PC-3 (cell line): ENCODE data around the gene GLIPR1. TPM values are rescaled to one million over a fixed set of nuclear protein-coding genes. Genes with fewer than 3 reads are reported as not detected.
"Not testable (repeated sequence)": the region's sequence is repeated elsewhere in the genome, so short reads cannot be mapped to it uniquely, and the experiment has no call there.

Source experiments
- ATAC-seq: fragments of 200-7000 bp; cut with Tn5 transposase; 2 replicates; pipeline ENCODE4 v1.9.1; 2020; ENCODE audit warnings: mild to moderate bottlenecking, moderate library complexity
- BruUV-seq: library from RNA; stranded (reverse); fragments of 400-500 nt; replicated peaks from 2 replicates; lab custom pipeline; 2021; lab: Mats Ljungman, UMichigan
- CTCF ChIA-PET: fragments of 300-600 bp; sonication (Branson Sonifier 250); formaldehyde crosslinking; loops from one replicate; lab custom pipeline; 2022; ENCODE audit warnings: antibody characterized with exemption; lab: Charles Lee
- POLR2A ChIA-PET: fragments of 300-600 bp; sonication (Branson Sonifier 250); formaldehyde crosslinking; loops from one replicate; lab custom pipeline; 2022; ENCODE audit warnings: antibody characterized with exemption; ENCODE audit not compliant: unreplicated experiment; lab: Charles Lee
- DNase-seq: peaks from one replicate; pipeline ENCODE4 v3.0.0-alpha.2; 2015
- H2AFZ ChIP-seq: fragments of 300-600 bp; sonication (generic); 2 replicates; pipeline ENCODE4 v1.6.0; 2016; ENCODE audit warnings: antibody characterized with exemption, low read length
- H3F3A ChIP-seq: fragments of 300-600 bp; sonication (generic); one replicate; pipeline ENCODE4 v1.6.0; 2017; ENCODE audit warnings: antibody characterized with exemption, low read length, control low read depth, mild to moderate bottlenecking; ENCODE audit not compliant: unreplicated experiment
- H3K27ac ChIP-seq: fragments of 300-600 bp; sonication (generic); 2 replicates; pipeline ENCODE4 v1.5.1; 2016; ENCODE audit warnings: mild to moderate bottlenecking, low read length
- H3K27me3 ChIP-seq: fragments of 300-600 bp; sonication (generic); 2 replicates; pipeline ENCODE4 v1.6.1; 2016; ENCODE audit warnings: low read length, mixed read lengths
- H3K36me3 ChIP-seq: fragments of 300-600 bp; sonication (generic); 2 replicates; pipeline ENCODE4 v1.6.1; 2016; ENCODE audit warnings: low read depth, mixed run types, low read length, mixed read lengths
- H3K4me1 ChIP-seq: fragments of 300-600 bp; sonication (generic); 2 replicates; pipeline ENCODE4 v1.5.1; 2016; ENCODE audit warnings: low read length; ENCODE audit not compliant: insufficient read depth
- H3K4me2 ChIP-seq: fragments of 300-600 bp; sonication (generic); 2 replicates; pipeline ENCODE4 v1.6.0; 2016; ENCODE audit warnings: low read length
- H3K4me3 ChIP-seq: fragments of 300-600 bp; sonication (generic); 2 replicates; pipeline ENCODE4 v1.5.1; 2016; ENCODE audit warnings: mild to moderate bottlenecking, low read length, mixed read lengths
- H3K79me2 ChIP-seq: fragments of 300-600 bp; sonication (generic); 2 replicates; pipeline ENCODE4 v1.6.1; 2017; ENCODE audit warnings: low read length, mixed read lengths
- H3K9ac ChIP-seq: fragments of 300-600 bp; sonication (generic); 2 replicates; pipeline ENCODE4 v1.6.0; 2016; ENCODE audit warnings: mild to moderate bottlenecking, low read length
- H3K9me2 ChIP-seq: fragments of 300-600 bp; sonication (generic); replicated peaks from 2 replicates; pipeline ENCODE4 v1.6.1; 2016; ENCODE audit warnings: mixed run types, low read length, mixed read lengths
- H3K9me3 ChIP-seq: fragments of 300-600 bp; sonication (generic); 2 replicates; pipeline ENCODE4 v1.6.1; 2016; ENCODE audit warnings: low read length, mixed read lengths
- H4K20me1 ChIP-seq: fragments of 300-600 bp; sonication (generic); 2 replicates; pipeline ENCODE4 v1.6.1; 2016; ENCODE audit warnings: low read length, mixed read lengths
- EZH2 ChIP-seq: fragments of 300-600 bp; sonication (generic); IDR thresholded peaks from one replicate; pipeline ENCODE4 v1.6.1; 2017; ENCODE audit warnings: antibody characterized with exemption, mild to moderate bottlenecking, low read length; ENCODE audit not compliant: unreplicated experiment
- EZH2phosphoT487 ChIP-seq: fragments of 300-600 bp; sonication (generic); IDR thresholded peaks from 2 replicates; pipeline ENCODE4 v1.6.1; 2018; ENCODE audit warnings: mild to moderate bottlenecking, antibody characterized with exemption, low read length, borderline replicate concordance
- intact Hi-C: fragments of 100-400 bp; cut with micrococcal nuclease; formaldehyde crosslinking; loops from 2 replicates; pipeline ENCODE4 v1.9.0; 2023
- total RNA-seq: library from RNA; depleted of rRNA; stranded (reverse); fragments of >200 nt; gene quantifications from 2 replicates; pipeline ENCODE4 v1.2.3, GENCODE V29; 2014
- TF ChIP-seq, protein P1 (sequence below): fragments of 300-600 bp; sonication (generic); conservative IDR thresholded peaks from 2 replicates; pipeline ENCODE4 v1.5.1; 2017; ENCODE audit warnings: antibody characterized with exemption, low read depth, mild to moderate bottlenecking, low read length

Gene GLIPR1
- total RNA-seq, 1 experiment from 2014 or later, result 22.2 TPM

GRCh38 chr12:75482646-75483045 is 2.1 kb downstream of the GLIPR1 start:
- Histone ChIP-seq H3K4me3 (no peak overlapping the region), H3K27ac (no peak overlapping the region), H3K9ac (no peak overlapping the region), H4K20me1 (no peaks in the 10 kb centered on the region), H3K9me2 (no peaks in the 10 kb centered on the region), H3K9me3 (no peaks in the 10 kb centered on the region), H3K27me3 (no peaks in the 10 kb centered on the region), H3F3A (no peaks in the 10 kb centered on the region), H3K36me3 (no peaks in the 10 kb centered on the region), H3K4me2 (peak overlapping the region; percentile 92), H2AFZ (no peak overlapping the region), H3K79me2 (peaks cover 31% of the 10 kb centered on the region), H3K4me1 (peaks cover 32% of the 10 kb centered on the region)
- intact Hi-C loops, result loop anchor here (10.0 kb wide), 1 partner anchor 318 kb away; no protein-coding TSS in a partner anchor
- POLR2A ChIA-PET, result interaction anchor here (0.5 kb wide), 1 partner anchor 25 kb away, joined by 8 read pairs; no protein-coding TSS in a partner anchor
- no peak for DNase-seq
- TF ChIP-seq EZH2phosphoT487 (no peak), EZH2 (no peak)
- TF ChIP-seq, protein P1, sequence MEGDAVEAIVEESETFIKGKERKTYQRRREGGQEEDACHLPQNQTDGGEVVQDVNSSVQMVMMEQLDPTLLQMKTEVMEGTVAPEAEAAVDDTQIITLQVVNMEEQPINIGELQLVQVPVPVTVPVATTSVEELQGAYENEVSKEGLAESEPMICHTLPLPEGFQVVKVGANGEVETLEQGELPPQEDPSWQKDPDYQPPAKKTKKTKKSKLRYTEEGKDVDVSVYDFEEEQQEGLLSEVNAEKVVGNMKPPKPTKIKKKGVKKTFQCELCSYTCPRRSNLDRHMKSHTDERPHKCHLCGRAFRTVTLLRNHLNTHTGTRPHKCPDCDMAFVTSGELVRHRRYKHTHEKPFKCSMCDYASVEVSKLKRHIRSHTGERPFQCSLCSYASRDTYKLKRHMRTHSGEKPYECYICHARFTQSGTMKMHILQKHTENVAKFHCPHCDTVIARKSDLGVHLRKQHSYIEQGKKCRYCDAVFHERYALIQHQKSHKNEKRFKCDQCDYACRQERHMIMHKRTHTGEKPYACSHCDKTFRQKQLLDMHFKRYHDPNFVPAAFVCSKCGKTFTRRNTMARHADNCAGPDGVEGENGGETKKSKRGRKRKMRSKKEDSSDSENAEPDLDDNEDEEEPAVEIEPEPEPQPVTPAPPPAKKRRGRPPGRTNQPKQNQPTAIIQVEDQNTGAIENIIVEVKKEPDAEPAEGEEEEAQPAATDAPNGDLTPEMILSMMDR, result no peak
- CTCF ChIA-PET, result no interaction called here
- no peak for ATAC-seq
- BruUV-seq, result no TSS peak

GRCh38 chr12:75483431-75483830 is 2.9 kb downstream of the GLIPR1 start:
- Histone ChIP-seq H3K4me2 (peak overlapping the region; percentile 9; the same call in 1 of the 2 replicates), H4K20me1 (no peaks in the 10 kb centered on the region), H3K4me1 (peaks cover 32% of the 10 kb centered on the region), H3F3A (no peaks in the 10 kb centered on the region), H3K9me2 (no peaks in the 10 kb centered on the region), H3K27me3 (no peaks in the 10 kb centered on the region), H3K9me3 (no peaks in the 10 kb centered on the region), H2AFZ (no peak overlapping the region), H3K9ac (no peak overlapping the region), H3K27ac (no peak overlapping the region), H3K79me2 (peaks cover 31% of the 10 kb centered on the region), H3K4me3 (no peak overlapping the region), H3K36me3 (no peaks in the 10 kb centered on the region)
- no peak for TF ChIP-seq EZH2
- TF ChIP-seq, protein P1, result no peak
- no peak for TF ChIP-seq EZH2phosphoT487
- CTCF ChIA-PET, result interaction anchor here (0.7 kb wide), 1 partner anchor 211 kb away, joined by 3 read pairs; no protein-coding TSS in a partner anchor
- POLR2A ChIA-PET, result no interaction called here
- no TSS peak for BruUV-seq
- no peak for ATAC-seq
- intact Hi-C loops, result loop anchor here (10.0 kb wide), 1 partner anchor 319 kb away; no protein-coding TSS in a partner anchor
- DNase-seq, result no peak

DNA sequence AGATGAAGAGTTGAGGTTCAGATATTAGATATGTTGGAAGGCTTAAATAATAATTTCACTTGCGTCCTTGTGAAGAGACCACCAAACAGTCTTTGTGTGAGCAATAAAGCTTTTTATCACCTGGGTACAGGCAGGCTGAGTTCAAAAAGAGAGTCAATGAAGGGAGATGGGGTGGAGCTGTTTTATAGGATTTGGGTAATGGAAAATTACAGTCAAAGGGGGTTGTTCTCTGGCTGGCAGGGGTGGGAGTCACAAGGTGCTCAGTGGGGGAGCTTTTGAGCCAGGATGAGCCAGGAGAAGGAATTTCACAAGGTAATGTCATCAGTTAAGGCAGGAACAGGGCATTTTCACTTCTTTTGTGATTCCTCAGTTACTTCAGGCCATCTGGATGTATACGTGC is 3.9 kb downstream of the GLIPR1 start:
- H3K36me3 ChIP-seq, H3K9ac ChIP-seq, H2AFZ ChIP-seq, BruUV-seq, H3F3A ChIP-seq, H3K9me2 ChIP-seq, H3K27ac ChIP-seq, H3K27me3 ChIP-seq, DNase-seq, H3K4me3 ChIP-seq, POLR2A ChIA-PET, H4K20me1 ChIP-seq, H3K4me2 ChIP-seq, H3K9me3 ChIP-seq, ATAC-seq: not testable (repeated sequence)
- H3K4me1 ChIP-seq, result peaks cover 40% of the 10 kb centered on the region
- CTCF ChIA-PET, result interaction anchor here (0.6 to 1.0 kb wide), 3 partner anchors 27 to 1910 kb away, joined by 3 to 5 read pairs (median 4); partner anchors contain the start of gene KRR1
- intact Hi-C loops, result loop anchor here (10.0 kb wide), 1 partner anchor 320 kb away; no protein-coding TSS in a partner anchor
- H3K79me2 ChIP-seq, result peaks cover 31% of the 10 kb centered on the region
